NCI-H187 treated with DMSO at 0.1 percent for 48 hours (cell line): ENCODE measurements around the gene EIF3K.

Experiments used
- DNase-seq: peaks from one replicate; lab custom pipeline; 2025; lab: John Stamatoyannopoulos, UW

EIF3K gene

DNA sequence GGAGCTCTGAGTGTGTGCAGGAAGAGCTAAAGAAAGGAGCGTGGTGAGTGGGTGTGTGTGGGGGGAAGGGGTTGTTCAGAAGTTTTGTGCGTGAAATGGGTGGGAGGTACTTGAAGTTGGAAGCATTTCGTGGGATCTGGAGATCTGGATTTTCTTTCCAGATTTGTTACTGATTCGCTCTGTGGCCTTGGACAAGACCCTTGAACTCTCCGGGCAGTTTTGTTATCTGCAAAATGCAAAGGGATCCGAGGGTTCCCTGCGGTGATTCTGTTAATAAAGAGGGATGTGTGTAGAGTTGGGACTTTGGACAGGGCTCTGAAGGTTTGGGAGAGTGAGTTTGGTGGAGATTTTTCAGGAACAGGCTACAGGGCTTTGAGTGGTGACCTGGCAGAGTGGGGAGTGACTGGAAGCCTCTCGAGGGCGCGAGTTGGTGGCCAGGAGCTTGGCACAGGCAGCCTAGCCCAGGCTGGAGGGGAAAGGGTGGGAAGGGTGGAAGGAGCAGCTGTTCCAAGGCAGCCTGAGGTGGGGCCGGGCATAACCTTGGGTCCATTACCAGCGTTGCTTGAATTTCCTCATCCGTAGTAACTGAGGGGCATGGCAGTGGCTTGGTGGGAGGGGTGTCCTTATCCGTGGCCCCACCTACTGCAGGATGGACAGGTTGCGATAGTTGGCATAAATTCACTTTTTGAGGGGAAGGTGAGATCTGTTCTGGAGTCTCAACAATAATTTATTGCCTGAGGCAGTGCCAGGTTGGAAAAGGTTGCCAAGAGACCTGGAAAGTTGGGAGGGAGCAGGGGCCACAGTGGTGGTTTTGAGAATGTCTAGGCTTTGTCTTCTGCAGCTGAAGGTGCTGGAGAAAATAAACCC lies 30.6 kb downstream of the EIF3K start:
- no peak for DNase-seq

DNA sequence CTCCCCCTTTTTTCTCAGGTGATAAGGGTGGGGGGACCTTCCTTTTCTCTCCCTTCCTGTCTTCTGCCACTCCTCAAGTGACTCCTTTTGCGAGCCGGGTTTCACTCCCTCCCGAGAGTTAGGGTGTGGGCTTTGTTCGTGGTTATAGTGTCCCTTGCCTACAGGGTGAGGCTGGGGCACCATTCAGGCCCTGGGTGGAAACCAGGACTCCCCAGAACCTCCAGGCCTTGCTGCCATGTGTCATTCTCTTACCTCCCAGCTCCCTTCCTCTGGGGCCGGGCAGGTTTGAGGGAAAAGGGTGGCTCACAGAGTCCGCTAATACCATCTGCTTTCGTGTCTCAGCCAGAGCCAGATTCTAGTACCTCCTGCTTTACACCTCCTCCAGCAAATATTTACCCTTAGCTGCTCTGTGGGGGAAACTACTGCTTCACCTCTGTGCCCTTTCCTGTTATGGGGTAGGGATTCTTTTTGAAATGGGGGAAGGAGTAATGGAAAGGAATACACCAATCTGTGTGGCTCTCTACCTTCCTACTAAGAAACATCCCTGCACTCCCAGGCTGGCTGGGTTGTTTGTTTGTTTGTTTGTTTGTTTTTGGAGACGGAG lies 31.3 kb downstream of the EIF3K start:
- no peak for DNase-seq

DNA sequence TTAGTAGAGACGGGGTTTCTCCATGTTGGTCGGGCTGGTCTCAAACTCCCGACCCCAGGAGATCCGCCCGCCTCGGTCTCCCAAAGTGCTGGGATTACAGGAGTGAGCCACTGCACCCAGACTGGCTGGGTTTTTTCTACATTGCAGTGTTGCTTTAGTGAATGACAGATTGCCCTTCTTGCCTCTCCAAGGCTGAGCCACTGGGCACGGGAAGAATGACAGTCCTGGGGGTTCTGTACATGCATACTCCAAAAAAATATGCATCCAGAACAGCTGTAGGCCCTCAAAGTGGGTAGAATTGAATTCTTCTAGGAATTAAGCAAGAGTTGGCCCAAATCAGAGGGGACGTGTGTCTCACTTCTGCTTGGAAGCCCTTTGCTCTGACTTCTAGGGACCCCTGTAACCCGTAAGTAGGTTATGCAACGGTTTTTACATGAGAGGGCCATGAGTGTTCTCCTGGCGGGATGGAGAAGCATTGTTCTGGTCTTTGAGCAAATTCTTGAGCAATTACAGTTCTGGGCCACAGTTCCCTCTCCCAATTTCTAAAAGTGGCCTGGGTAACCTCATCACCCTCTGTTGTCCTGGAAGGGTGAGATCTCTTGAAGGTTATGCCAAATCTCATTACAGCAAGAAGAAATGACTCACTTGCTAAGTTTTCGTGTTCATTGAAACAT lies 32.1 kb downstream of the EIF3K start:
- DNase-seq = no peak

DNA sequence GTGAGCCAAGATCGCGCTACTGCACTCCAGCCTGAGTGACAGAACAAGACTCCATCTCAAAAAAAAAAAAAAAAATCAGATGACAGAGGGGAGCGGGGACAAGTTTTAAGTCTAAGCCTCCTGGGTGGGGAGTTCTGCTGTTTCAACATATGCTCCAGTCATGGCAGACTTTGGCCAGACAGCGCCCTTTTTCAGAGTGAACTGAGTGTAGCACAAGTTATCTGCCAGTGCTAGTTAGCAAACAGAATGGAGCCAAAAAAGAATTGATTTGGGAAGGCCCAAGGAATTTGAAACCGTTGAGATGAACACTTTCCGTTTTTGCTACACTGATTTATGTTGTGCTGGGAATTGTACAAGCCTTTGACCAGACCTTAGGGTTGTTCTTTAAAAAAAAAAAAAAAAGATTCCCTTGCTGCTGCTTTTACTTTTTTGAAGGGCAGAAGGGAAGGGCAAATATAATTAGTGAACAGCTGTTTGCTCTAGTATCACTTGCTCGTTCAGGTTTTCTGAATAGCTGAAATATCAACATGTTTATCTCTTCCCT lies 34.1 kb downstream of the EIF3K start:
- no peak for DNase-seq

DNA sequence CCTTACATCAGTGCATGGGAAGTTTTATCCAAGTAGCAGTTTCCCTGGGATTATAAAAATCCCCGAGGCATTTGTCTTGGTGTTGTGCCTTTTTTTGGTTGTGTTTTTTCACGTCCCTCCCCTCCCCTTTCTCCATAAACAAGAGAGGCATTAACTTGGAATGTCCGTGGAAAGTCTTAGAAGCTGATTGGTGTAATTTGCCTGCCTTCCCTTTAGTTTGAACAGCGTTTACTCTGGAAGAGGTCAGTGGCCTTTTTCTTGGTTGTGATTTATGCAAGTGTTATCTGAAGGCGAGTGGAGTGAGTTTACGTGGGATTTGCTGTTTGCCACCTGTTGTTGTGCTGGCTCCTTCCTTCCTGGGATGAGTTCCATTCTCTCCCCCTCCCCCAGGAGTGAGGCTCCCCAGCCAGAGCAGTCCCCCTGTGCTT lies 35.7 kb downstream of the EIF3K start:
- no peak for DNase-seq

DNA sequence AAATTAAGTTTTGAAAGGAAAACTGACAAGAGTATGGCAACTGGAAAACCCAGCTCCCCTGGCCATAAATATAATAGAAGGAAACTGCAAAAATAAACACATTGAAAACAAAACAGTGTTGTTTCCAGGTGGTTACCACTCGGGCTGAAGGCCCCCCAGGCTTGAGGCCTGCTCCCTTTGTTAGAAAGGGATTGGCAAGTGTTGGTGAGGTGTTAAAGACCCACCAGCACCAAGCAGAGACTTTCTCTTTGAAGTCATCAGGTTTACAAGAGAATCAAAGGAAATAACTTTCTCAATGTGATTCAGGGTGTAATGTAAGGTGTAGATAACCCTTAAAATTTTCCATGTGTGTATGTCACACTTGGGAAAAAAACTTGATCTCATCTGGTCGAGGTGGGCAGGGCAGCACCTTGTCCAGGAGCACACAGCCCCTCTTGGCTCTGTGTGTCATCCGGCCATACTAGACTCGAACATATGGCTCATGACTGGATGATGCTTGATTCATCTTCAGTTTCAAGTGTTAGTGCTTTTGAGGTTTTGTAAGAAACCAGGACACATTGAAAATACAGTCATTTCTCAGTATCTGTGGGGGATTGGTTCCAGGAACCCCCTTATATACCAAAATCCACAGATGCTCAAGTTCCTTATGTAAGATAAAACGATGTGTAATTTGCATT lies 36.3 kb downstream of the EIF3K start:
- no peak for DNase-seq

DNA sequence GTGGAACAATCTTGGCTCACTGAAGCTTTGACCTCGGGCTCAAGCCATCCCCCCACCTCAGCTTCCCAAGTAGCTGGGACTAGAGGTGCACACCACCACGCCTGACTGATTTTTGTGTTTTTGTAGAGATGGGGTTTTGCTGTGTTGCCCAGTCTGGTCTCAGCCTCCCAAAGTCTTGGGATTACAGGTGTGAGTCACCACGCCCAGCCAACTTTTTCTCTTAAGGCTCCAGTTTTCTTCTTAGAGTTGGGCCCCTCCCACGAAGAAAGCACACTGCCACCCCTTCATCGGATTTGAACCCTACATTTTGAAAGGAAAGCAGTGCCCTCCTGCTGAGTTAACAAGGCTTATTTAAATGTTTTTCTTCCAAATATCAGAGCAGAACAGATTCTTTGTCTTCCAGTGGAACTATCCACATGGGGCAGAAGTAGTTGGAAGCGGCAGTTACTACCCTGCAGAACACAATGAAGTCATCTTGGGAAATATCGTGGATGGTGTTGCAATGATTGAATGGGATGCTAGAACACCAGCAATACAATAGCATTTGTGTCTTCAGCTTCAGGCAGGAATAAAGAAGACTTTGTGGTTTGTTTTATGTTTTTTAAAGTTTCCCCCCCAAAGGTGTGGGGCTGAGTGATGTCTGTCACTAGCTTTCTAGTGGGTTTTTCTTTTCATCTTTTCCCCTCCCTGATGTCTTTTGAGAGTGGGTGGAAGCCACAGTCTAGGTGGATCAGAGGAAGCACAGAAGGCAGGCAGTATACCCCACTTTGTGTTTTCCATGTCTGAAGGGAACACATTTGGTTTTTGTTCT lies 37.4 kb downstream of the EIF3K start:
- no peak for DNase-seq

DNA sequence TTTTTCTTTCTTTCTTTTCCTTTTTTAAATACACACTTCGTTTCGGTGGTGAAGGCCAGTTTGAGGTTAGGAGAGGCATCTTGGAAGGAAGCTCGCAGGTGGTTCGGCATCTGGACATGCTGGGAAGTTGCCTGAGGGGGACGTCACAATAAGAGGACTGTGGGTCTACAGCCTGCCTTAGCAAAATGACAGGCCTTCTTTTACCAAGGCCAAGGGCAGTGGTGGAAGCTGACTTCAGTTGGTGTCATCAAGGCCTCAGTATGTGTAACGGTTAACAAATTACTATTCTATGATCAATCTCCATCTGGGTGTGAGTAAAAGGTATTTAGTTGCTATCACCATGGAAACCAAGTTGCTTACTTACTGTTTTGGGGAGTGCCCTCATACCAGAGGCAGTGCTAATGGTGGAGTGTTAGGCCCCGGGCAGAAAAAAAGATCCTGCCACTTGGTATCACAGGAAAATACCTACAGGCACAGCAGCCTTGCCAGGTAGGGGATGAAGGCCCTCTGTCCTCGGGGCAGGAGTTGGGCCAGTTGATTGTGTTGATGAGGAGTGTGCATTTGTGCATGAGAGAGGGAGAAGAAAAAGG lies 38.7 kb downstream of the EIF3K start:
- no peak for DNase-seq

DNA sequence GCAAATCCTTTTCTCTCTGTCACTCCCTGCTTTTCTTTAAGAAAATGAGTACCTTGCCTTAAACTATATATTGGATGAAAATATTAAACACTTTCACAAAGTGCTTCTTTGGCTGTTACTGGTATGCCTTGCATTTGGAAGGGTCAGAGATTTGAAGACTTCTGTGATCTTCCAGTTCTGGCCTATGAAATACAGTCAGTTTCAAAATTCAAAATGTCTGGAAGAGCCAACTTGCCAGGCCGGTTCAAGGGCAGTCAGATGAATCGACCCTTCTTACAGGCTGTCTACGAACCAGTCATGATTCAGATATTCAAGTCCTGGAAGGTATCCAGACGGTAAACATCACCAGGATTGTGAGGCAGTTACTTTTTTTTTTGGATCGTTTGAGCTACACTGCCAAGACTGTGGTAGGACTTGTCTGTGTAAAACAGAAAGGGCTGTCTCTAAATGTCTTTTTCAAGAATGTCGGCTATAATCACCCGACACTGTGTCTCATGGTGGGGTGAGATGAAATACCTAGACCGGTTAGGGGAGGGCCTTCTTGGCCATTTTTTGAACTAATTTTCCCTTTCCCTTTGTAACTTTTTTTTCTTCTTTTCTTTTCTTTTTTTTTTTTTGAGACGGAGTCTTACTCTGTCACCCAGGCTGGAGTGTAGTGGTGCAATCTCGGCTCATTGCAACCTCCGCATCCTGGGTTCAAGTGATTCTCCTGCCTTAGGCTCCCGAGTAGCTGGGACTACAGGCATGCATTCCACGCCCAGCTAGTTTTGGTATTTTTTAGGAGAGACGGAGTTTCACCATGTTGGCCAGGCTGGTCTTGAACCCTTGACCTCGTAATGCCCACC lies 39.7 kb downstream of the EIF3K start:
- DNase-seq = no peak

DNA sequence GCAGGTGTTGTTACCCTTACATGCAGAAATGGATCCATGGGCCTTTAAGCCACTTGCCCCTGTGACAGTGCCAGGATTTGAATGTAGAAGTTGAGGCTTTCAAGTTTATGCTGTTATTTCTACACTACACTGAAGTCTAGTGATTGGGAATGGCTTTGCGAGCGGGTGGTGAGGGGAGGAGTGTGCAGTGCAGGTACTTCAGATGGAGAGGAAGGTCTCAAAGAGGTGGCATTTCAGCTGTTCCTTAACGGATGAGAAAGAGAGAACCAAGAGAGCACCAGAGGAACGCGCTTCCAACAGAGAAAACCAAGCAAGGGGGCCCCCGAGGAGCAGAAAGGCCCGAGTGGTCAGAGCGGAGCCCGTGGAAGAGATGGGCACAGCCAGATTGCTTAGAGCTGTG lies 41.7 kb downstream of the EIF3K start:
- no peak for DNase-seq

DNA sequence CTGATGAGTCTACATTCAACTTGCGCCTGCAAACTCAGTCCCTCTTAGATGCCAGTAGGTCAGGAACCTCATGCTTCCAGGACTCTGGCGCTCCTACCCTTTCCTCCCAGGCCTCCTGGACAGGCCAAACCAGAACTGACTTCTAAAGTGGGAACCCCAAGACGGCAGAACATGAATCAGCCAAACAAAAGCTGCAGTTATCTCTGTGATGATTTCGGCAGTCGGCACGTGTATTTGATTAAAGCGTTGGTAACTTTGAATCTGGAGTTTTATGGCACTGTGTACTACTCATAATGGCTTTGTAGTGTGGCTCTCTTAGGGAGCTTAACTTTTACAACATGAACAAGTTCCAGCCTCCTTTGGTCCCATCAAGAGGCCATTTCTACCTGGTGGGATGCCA lies 42.1 kb downstream of the EIF3K start:
- DNase-seq = no peak

DNA sequence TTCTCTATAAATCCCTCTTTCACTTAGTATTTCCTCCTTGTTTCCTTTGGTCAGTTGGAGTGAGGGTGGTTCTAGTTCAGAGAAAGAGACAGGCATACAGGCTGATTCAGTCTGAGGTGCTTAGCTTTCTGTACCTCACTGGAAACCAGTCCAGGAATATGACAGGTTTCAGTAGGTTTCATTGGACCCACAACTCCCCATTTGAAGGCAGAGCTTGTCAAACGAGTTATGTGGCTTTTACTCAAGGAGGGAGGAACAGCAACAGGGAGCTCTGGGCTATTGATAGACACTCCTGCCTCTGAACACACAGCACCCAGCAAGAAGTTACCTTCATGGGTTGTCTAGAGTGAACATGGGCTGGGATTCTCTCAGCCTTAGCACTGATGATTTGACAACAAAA lies 43.0 kb downstream of the EIF3K start:
- DNase-seq = no peak

DNA sequence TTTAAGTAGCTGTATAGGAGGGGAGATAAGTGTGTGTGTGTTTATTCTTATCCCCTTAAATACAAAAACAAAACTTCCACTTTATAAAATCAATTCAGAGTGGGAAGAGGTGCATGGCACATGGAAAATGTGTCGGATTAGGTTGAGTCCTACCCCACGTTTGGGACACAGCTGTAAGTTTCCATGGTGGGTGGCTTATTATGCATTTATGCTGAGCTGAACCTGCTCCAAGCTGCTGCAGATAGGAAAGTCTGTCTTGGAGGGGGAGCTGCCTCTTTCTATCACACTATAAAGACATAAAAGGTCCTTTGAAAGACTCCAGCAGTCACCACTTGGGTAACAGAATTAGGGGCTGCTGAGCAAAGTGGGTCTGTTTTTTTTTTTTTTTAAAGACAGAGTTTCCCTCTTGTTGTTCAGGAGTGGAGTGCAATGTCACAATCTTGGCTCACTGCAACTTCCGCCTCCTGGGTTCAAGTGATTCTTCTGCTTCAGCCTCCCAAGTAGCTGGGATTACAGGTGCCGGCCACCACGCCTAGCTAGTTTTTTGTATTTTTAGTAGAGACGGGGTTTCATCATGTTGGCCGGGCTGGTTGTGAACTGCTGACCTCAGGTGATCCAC lies 43.7 kb downstream of the EIF3K start:
- no peak for DNase-seq

DNA sequence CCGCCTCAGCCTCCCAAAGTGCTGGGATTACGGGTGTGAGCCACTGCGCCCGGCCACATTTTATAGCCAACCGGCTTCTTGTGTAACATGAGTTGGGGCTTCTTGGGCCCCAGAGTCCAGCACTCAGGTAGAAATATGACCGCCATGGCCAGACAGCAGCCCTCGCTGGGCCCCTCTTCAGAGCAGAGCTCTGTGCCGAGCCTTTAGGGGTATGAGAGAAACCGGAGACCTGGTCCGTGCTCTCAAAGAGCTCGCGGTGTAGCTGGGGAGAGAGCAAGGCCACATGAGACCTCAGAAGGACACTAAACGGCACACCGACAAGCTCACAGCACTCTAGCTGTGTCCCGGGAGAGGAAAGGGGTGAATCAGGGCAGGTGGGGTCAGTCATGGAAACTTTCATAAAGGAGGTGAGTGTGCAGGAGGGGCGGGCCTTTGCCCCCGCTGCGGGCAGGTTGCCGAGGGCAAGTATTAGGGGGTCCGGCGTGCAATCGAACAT lies 44.2 kb downstream of the EIF3K start:
- DNase-seq = no peak

DNA sequence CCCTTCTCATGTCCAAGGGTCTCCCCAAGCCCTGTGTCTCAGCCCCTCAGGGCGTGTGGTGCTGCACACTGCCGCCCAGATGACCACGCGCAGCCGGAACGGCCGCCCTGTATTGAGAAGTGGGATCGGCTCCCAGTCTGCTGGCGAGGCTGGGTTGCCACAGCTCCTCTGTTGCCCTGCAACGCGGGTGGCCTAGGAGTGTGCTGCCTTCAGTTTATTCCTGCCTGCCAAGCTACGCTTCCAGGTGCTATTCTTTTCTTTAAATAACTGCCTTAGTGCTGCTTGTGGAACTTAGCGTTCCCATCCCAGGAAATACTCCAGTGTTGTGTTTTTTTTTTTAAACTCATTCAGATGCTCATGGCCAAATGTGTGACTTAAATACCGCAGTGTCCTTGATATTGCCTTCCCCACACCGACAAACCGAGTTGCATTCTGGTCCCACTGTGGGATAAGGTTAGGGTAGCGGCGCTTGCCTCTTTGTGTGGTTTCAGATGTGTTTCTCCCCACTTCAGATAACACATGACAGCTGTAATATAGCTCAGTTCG lies 45.0 kb downstream of the EIF3K start:
- DNase-seq = no peak

DNA sequence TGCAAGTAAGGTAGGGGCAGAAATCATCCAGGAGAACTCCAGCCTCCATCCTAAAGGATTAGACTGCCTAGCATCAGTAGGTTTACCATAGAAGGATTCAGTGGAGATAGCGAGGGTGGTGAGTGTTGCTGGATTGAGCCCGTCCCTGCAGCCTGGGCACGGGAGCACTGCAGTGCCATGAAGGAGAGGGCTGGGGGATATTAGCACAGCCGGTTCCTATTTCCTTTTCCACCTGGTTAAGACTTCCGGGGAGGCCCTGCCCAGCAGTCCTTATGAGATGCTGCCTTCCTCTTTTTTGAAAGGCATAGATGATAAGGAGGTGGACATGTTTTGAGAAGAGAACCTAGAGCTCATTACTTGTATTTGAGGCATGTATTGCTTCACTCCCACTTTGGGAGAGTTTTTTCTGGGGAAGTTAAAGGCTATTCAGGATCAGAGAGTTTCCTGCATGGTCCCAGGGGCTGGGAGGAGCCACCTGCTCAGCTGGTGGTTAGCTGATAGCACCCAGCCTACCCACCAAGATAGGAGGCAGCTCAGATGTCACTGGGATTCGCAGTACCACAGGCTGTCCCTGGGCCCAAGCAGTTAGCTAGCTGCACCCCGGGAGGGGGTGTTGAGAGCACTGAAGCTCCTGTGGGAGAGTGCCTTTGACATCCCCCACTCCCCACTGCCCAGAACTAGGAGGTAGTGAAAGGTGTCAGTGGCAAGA lies 45.7 kb downstream of the EIF3K start:
- no peak for DNase-seq

DNA sequence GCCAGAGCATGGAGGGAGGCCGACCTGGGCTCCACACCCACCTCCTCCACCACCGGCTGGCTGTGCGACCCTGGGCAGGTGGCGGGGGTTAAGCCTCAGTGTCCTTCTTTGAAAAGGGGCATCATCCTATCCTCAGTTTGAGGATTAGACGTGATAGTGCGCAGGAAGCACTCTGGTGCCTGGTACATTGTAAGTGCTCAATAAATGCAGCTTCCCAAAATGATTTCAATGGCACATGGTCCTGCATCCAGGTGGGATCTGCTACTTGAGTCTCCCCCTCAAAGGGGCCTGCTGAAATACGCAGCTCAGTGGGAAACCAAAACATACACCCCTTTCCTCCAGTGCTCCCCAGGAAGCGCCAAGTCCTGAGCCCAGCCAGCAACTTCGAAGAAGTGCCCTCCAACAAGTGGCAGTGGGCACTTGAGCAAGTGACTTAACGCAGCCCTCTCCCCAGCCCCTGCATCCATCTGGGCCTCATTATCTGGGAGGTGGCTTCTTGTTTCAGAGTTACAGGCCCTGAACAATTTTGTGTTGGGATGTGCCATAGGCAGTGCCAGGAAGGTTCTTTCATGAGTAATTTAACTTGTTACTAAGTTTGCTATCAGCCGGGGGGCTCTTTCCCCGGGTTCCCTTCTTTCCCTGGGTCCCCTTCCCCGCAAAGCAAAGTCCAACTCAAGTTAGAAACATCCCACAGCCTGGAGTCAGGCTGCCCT lies 46.4 kb downstream of the EIF3K start:
- DNase-seq = no peak
